Uterus (tissue), 4 donors: ENCODE measurements around the gene AURKA. TPM values are rescaled to one million over a fixed set of nuclear protein-coding genes. Genes with fewer than 3 reads are reported as not detected.

Source experiments
- DNase-seq, 2 donors: peaks; one replicate each; pipeline ENCODE4 v3.0.0-alpha.2; 2019 to 2020
- H3K27ac ChIP-seq, 2 donors: fragments of 200-600 bp; sonication (generic); 1 replicate in 1 of 2; 2 replicates in 1 of 2; pipeline ENCODE4 v1.5.1; 2016 to 2018
- H3K27me3 ChIP-seq, 2 donors: fragments of 200-600 bp; sonication (generic); one replicate each; pipeline ENCODE4 v1.5.1; 2018 to 2019; ENCODE audit warnings: control low read depth in 1 of 2
- H3K36me3 ChIP-seq, 2 donors: fragments of 200-600 bp; sonication (generic); one replicate each; pipeline ENCODE4 v1.5.1; 2019; ENCODE audit warnings: control low read depth in 1 of 2
- H3K4me1 ChIP-seq, 2 donors: fragments of 200-600 bp; sonication (generic); one replicate each; pipeline ENCODE4 v1.5.1; 2018 to 2019; ENCODE audit warnings: control low read depth in 1 of 2
- H3K4me3 ChIP-seq, 2 donors: fragments of 200-600 bp; sonication (generic); 1 replicate in 1 of 2; 2 replicates in 1 of 2; pipeline ENCODE4 v1.5.1; 2018 to 2019; ENCODE audit warnings: mild to moderate bottlenecking in 1 of 2
- H3K9me3 ChIP-seq, 2 donors: fragments of 200-600 bp; sonication (generic); one replicate each; pipeline ENCODE4 v1.5.1; 2019; ENCODE audit warnings: control low read depth in 1 of 2
- CTCF ChIP-seq, 4 experiments: fragments of 200-600 bp in 2 of 4; fragments of 450-650 bp in 2 of 4; sonication (generic) in 2 of 4; IDR thresholded peaks; one replicate each; pipeline ENCODE4 v1.5.1; 2016 to 2019; ENCODE audit warnings: antibody characterized with exemption in 4 of 4, mild to moderate bottlenecking in 2 of 4, moderate library complexity in 1 of 4
- POLR2A ChIP-seq, 2 donors: fragments of 450-650 bp; IDR thresholded peaks; one replicate each; pipeline ENCODE4 v1.6.1; 2016; ENCODE audit warnings: antibody characterized with exemption in 2 of 2, mild to moderate bottlenecking in 1 of 2, moderate library complexity in 1 of 2
- intact Hi-C: fragments of 100-400 bp; cut with DNase I; formaldehyde crosslinking; loops from one replicate; pipeline ENCODE4 v1.15.1; 2023; ENCODE audit warnings: low total_unique reads
- total RNA-seq, 4 donors: library from RNA; depleted of rRNA in 3 of 4; stranded (reverse); fragments of >200 nt in 3 of 4; gene quantifications; one replicate each; pipeline versions ENCODE4 v1.1.0 to v1.2.4, GENCODE V29; 2014 to 2023
- donor health status: DM: yes; HTN: yes; CAD: no.

Gene AURKA
- total RNA-seq, 4 donors from 2014 or later: 1.9 to 17.4 (median 9.7) TPM; not detected in 1

DNA sequence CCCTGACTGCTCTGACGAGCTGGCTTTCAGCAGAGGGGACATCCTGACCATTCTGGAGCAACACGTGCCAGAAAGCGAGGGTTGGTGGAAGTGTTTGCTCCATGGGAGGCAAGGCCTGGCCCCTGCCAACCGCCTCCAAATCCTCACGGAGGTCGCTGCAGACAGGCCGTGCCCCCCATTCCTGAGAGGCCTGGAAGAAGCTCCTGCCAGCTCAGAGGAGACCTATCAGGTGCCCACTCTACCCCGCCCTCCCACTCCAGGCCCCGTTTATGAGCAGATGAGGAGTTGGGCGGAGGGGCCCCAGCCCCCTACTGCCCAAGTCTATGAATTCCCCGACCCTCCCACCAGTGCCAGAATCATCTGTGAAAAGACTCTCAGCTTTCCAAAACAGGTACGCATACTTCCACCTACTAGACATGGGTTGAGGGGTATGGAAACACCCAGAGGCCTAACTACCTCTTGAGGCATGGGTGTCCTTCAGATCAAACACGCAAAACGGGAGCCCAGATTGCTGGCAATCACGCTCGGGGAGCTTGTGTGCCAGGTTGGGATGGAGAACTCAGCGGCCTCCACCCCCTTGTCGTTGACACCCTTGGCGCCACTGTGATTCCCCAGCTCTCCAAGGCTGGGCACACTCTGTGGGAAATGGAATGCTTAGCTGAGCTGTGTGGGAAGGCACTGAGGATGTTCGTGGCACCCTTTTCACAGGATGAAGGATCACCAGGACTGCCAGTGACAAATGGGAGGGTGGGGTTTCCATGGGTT is 45.4 kb upstream of the AURKA start:
- no peak for TF ChIP-seq CTCF (IDR thresholded peaks at IDR 0.05)
- no peak for TF ChIP-seq POLR2A (IDR thresholded peaks at IDR 0.05)
- intact Hi-C loops: no loop called here
- Histone ChIP-seq H3K4me3 (no peak overlapping the region), H3K36me3 (no peaks in the 10 kb centered on the region), H3K9me3 (no peaks in the 10 kb centered on the region), H3K4me1 (no peaks in the 10 kb centered on the region), H3K27me3 (no peaks in the 10 kb centered on the region), H3K27ac (no peak overlapping the region)
- no peak for DNase-seq

GRCh38 chr20:56433880-56434255 is 41.9 kb upstream of the AURKA start:
- intact Hi-C loops: no loop called here
- no peak for DNase-seq
- H3K4me1 ChIP-seq: no peaks in the 10 kb centered on the region
- H3K36me3 ChIP-seq: no peaks in the 10 kb centered on the region
- H3K27ac ChIP-seq: no peak overlapping the region
- H3K9me3 ChIP-seq: no peaks in the 10 kb centered on the region
- no peaks in the 10 kb centered on the region for H3K27me3 ChIP-seq
- TF ChIP-seq CTCF (IDR thresholded peaks at IDR 0.05) (no peak), POLR2A (IDR thresholded peaks at IDR 0.05) (no peak)
- no peak overlapping the region for H3K4me3 ChIP-seq

DNA sequence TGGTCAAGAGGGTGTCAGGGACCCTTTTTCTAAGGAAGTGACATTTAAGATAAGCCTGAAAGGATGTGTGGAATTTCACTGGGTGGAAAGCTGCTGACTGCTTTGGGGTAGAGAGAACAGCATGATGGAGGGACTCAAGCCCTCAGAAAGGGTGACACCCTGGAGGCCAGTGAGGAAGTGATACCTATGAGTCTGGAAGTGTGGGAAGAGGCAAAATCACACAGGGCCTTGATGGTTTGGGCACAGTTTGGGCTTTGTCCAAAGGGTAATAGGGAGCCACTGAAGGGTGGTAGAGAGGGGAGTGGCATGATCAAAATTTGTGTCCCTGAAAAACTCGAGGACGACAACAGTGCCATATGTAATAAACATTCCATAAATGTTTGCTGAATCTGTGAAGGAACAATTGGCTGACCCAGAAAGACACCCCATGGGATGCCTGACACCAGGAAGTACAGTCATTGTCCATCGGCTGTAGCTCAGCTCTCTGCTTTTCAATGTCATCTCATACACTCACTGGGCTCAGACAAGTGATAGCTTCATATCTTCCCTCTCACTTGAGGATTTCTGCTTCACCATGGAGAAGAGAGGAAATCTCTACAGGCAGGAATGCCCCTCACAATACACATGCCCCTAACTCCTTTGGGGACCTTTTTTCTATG is 41.3 kb upstream of the AURKA start:
- Histone ChIP-seq H3K27me3 (no peaks in the 10 kb centered on the region), H3K4me1 (no peaks in the 10 kb centered on the region), H3K36me3 (no peaks in the 10 kb centered on the region), H3K9me3 (no peaks in the 10 kb centered on the region), H3K27ac (no peak overlapping the region), H3K4me3 (no peak overlapping the region)
- no peak for TF ChIP-seq CTCF (IDR thresholded peaks at IDR 0.05)
- TF ChIP-seq POLR2A (IDR thresholded peaks at IDR 0.05): no peak
- intact Hi-C loops: no loop called here
- no peak for DNase-seq

DNA sequence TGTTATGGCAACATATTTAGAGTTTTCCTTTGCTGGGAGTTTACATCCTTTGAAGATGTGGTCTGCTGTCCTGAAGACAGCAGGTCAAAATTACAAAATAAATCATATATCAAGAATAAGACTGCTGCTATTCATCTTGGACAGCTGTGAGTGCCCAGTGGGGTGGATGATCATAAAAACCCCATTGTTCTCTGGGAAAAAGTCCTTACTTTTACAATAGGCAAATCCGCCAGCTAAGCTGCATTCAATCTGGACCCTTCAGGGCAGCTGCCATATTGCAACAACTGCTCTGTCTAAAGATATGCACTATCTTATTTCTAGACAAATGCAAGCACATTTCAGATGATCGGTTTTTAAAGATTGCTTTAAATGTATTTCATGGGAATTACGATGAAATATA is 39.5 kb upstream of the AURKA start:
- DNase-seq: no peak
- H3K27ac ChIP-seq: no peak overlapping the region
- TF ChIP-seq CTCF (IDR thresholded peaks at IDR 0.05) (no peak), POLR2A (IDR thresholded peaks at IDR 0.05) (no peak)
- H3K36me3 ChIP-seq: no peaks in the 10 kb centered on the region
- no peaks in the 10 kb centered on the region for H3K27me3 ChIP-seq
- no peaks in the 10 kb centered on the region for H3K9me3 ChIP-seq
- no peak overlapping the region for H3K4me3 ChIP-seq
- no peaks in the 10 kb centered on the region for H3K4me1 ChIP-seq
- intact Hi-C loops: no loop called here

DNA sequence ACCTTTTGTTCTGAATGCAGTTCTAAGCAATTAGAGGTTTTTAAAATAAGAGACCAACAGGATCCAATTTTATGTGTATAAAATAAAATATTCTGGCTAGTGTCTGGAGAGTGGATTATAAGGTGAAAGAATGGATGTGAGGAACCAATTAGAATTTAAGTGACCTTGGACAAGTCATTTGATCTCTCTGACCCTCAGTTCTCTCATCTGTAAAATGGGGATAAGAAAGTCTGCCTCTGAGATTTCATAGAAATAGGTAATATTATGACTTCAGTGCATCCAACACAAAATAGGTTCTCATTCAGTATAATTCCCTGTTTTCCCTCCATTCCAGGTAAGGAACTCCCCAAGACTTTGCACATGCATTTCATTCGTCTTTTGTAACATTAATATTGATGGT is 38.9 kb upstream of the AURKA start:
- no peak for DNase-seq
- no peaks in the 10 kb centered on the region for H3K9me3 ChIP-seq

More for the DNA sequence above, 38.9 kb upstream of the AURKA start:
- H3K27ac ChIP-seq: no peak overlapping the region
- no peak overlapping the region for H3K4me3 ChIP-seq
- intact Hi-C loops: no loop called here
- no peaks in the 10 kb centered on the region for H3K36me3 ChIP-seq
- no peaks in the 10 kb centered on the region for H3K4me1 ChIP-seq
- TF ChIP-seq CTCF (IDR thresholded peaks at IDR 0.05) (no peak), POLR2A (IDR thresholded peaks at IDR 0.05) (no peak)
- no peaks in the 10 kb centered on the region for H3K27me3 ChIP-seq
